Neutrophil (primary cell): ENCODE measurements around the gene NF1.

Experiments
- H3K27ac ChIP-seq: fragments of 200-600 bp; sonication (generic); 2 replicates; pipeline ENCODE4 v1.5.1; 2016; ENCODE audit warnings: mild to moderate bottlenecking, moderate library complexity
- H3K27me3 ChIP-seq: fragments of 200-600 bp; sonication (generic); 2 replicates; pipeline ENCODE4 v1.6.0; 2016; ENCODE audit warnings: mild to moderate bottlenecking
- H3K36me3 ChIP-seq: fragments of 200-600 bp; sonication (generic); 2 replicates; pipeline ENCODE4 v1.5.1; 2017
- H3K4me1 ChIP-seq, 2 experiments: fragments of 200-600 bp in 1 of 2; sonication (generic) in 1 of 2; 1 replicate in 1 of 2; 2 replicates in 1 of 2; pipeline versions ENCODE4 v1.5.1 to v1.6.1; 2013 to 2016; ENCODE audit warnings: low read depth in 1 of 2, low read length in 1 of 2, mild to moderate bottlenecking in 1 of 2, moderate library complexity in 1 of 2; ENCODE audit not compliant: control insufficient read depth in 1 of 2, insufficient read depth in 1 of 2
- H3K4me3 ChIP-seq, 2 experiments: fragments of 200-600 bp in 1 of 2; sonication (generic) in 1 of 2; 1 replicate in 1 of 2; 2 replicates in 1 of 2; pipeline ENCODE4 v1.5.1; 2013 to 2016; ENCODE audit warnings: low read depth in 1 of 2, low read length in 1 of 2, mild to moderate bottlenecking in 1 of 2, moderate library complexity in 1 of 2
- H3K9me3 ChIP-seq: fragments of 200-600 bp; sonication (generic); 2 replicates; pipeline ENCODE4 v1.5.1; 2016
- CTCF ChIP-seq: fragments of 200-600 bp; sonication (generic); IDR thresholded peaks from 2 replicates; pipeline ENCODE4 v1.5.1; 2016; ENCODE audit warnings: antibody characterized with exemption

Gene NF1

GRCh38 chr17:31068291-31068690 is 26.5 kb upstream of the NF1 start:
- H3K36me3 ChIP-seq, result no peaks in the 10 kb centered on the region
- H3K9me3 ChIP-seq, result no peaks in the 10 kb centered on the region
- H3K4me1 ChIP-seq, result peaks cover 0 to 6% of the 10 kb centered on the region in 2 experiments
- TF ChIP-seq CTCF, result no peak
- no peaks in the 10 kb centered on the region for H3K27me3 ChIP-seq
- H3K4me3 ChIP-seq, result no peak overlapping the region
- no peak overlapping the region for H3K27ac ChIP-seq

- Histone ChIP-seq H3K4me3 (no peak overlapping the region), H3K4me1 (peaks cover 0 to 6% of the 10 kb centered on the region in 2 experiments), H3K27me3 (no peaks in the 10 kb centered on the region), H3K27ac (no peak overlapping the region), H3K9me3 (no peaks in the 10 kb centered on the region), H3K36me3 (no peaks in the 10 kb centered on the region)
- TF ChIP-seq CTCF, result no peak
These were observed 22.6 kb upstream of the NF1 start for GRCh38 chr17:31072186-31072585.

GRCh38 chr17:31073411-31073810 is 21.4 kb upstream of the NF1 start:
- Histone ChIP-seq H3K4me3 (no peak overlapping the region), H3K27me3 (no peaks in the 10 kb centered on the region), H3K9me3 (no peaks in the 10 kb centered on the region), H3K4me1 (peaks cover 0 to 3% of the 10 kb centered on the region in 2 experiments), H3K27ac (no peak overlapping the region), H3K36me3 (no peaks in the 10 kb centered on the region)
- TF ChIP-seq CTCF, result no peak

- Histone ChIP-seq H3K27me3 (no peaks in the 10 kb centered on the region), H3K36me3 (no peaks in the 10 kb centered on the region), H3K9me3 (no peaks in the 10 kb centered on the region), H3K4me1 (no peaks in the 10 kb centered on the region), H3K4me3 (no peak overlapping the region), H3K27ac (no peak overlapping the region)
- no peak for TF ChIP-seq CTCF
These were observed 19.8 kb upstream of the NF1 start for GRCh38 chr17:31074772-31075555.

- H3K36me3 ChIP-seq, result no peaks in the 10 kb centered on the region
- H3K4me1 ChIP-seq, result no peaks in the 10 kb centered on the region
- H3K9me3 ChIP-seq, result no peaks in the 10 kb centered on the region
- H3K27me3 ChIP-seq, result no peaks in the 10 kb centered on the region
- no peak for TF ChIP-seq CTCF
- no peak overlapping the region for H3K27ac ChIP-seq
- H3K4me3 ChIP-seq, result no peak overlapping the region
These were observed 16.5 kb upstream of the NF1 start for GRCh38 chr17:31078290-31078689.
